Measurements from ENCODE around the gene ERVH48-1.
"Not testable (repeated sequence)": the region's sequence is repeated elsewhere in the genome, so short reads cannot be mapped to it uniquely, and the experiment has no call there.

Gene ERVH48-1

DNA sequence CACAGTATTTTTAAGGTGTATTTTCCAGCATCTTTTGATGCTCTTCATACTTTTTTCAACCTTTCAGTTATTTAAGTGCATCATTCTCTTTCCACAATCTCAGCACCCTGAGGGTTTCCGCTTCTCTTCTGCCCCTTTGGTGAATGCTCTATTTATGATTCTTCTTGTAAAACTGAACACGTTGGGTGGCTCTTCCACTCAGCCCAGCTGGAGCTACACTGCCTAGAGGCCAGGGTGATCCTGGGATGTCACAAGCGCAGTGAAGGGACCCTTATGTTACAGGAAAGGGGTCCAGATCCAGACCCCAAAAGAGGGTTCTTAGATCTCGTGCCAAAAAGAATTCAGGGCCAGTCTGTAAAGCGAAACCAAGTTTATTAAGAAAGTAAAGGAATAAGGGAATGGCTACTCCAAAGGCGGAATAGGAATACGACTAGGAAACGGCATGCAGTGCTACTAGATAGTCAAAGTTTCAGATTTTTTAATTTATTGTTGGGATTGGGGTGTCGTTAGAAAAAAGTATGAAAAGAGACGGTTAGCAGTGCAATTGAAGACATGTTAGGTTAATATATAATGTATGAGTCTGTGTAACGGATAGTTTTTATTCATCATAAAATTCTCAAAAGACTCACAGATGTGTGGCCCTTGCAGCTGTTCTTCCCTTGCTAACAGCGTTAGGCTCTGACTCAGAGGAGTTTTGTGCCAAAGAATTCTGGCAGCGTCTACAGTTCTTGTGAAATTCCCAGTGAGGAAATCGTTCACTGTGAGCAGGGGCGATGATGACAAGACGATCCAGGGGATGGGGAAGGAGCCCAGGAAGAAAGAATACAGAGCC, 14.4 kb upstream of the ERVH48-1 start:
- DNase-seq (ENCODE audit: low read depth in 3 of 3), result no peak

DNA sequence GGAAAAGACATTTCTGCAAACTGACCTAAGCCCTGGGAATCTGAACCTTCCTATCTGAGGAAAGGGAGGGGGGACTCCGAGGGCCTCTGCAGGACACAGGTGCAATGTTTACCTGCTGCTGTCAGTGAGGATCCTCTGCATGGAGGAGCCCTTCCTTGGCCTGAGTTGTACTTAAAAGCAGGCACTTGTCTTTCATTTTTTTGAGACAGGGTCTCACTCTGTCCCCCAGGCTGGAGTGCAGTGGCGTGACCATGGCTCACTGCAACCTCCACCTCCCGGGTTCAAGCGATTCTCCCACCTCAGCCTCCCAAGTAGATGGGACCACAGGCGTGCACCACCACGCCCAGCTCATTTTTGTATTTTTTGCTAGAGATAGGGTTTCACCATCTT, 13.2 kb upstream of the ERVH48-1 start:
- DNase-seq (ENCODE audit: low read depth in 3 of 3), result not testable (repeated sequence)

- no peak for DNase-seq (ENCODE audit: low read depth in 3 of 3)
Observed at GRCh38 chr21:42937960-42938605, 12.7 kb upstream of the ERVH48-1 start.

GRCh38 chr21:42937034-42937940, 11.9 kb upstream of the ERVH48-1 start:
- DNase-seq (ENCODE audit: low read depth in 3 of 3), result not testable (repeated sequence)

GRCh38 chr21:42936360-42936759, 10.9 kb upstream of the ERVH48-1 start:
- not testable (repeated sequence) for DNase-seq (ENCODE audit: low read depth in 3 of 3)

GRCh38 chr21:42933973-42934372, 8.5 kb upstream of the ERVH48-1 start:
- not testable (repeated sequence) for DNase-seq (ENCODE audit: low read depth in 3 of 3)

- DNase-seq (ENCODE audit: low read depth in 3 of 3), result not testable (repeated sequence)
Observed at GRCh38 chr21:42933137-42933970, 7.9 kb upstream of the ERVH48-1 start.

- DNase-seq (ENCODE audit: low read depth in 3 of 3), result not testable (repeated sequence)
Observed at GRCh38 chr21:42932378-42933136, 7.1 kb upstream of the ERVH48-1 start.

GRCh38 chr21:42931560-42932235, 6.3 kb upstream of the ERVH48-1 start:
- no peak for DNase-seq (ENCODE audit: low read depth in 3 of 3)

DNA sequence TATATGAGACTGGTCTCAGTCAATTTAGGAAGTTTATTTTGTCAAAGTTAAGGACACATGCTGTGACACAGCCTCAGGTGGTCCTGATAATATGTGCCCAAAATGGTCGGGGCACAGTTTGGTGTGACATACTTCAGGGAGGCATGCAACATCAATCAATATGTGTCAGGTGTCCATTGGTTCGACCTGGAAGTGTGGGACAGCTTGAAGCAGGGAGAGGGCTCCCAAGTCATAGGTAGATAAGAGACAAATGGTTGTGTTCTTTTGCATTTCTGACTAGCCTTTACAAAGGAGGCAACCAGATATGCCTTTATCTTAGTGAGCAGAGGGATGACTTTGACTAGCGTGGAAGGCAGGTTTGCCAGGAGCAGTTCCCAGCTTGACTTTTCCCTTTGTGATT, 4.5 kb upstream of the ERVH48-1 start:
- no peak for DNase-seq (ENCODE audit: low read depth in 3 of 3)

DNA sequence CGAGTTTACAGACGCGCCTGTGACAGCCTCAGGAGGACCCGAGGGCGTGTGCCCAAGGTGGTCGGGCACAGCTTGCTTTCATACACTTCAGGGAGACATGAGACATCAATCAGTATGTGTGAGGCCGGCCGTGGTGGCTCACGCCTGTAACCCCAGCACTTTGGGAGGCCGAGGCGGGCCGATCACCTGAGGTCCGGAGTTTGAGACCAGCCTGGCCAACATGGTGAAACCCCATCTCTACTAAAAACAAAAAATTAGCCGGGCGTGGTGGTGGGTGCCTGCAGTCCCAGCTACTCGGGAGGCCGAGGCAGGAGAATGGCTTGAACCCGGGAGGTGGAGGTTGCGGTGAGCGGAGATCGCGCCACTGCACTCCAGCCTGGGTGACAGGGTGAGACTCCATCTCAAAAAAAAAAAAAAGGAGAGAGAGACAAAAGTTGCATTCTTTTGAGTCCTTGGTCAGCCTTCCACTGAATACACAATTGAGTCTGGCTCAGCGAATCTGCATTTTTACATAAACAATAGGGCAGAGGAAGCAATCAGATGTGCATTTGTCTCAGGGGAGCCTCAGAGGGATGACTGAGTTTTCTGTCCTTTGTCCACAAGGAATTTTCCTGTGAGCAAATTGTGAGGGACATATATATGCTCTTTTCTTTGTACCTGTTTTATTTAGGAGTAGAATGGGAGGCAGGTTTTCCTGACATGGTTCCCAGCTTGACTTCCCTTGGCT, 2.2 kb upstream of the ERVH48-1 start:
- DNase-seq (ENCODE audit: low read depth in 3 of 3), result not testable (repeated sequence)

GRCh38 chr21:42924433-42924751, 1.0 kb downstream of the ERVH48-1 start:
- DNase-seq (ENCODE audit: low read depth in 3 of 3), result no peak

- DNase-seq (ENCODE audit: low read depth in 3 of 3), result peak; percentile 46 to 68 (median 68)
Observed at GRCh38 chr21:42923553-42924432, 1.6 kb downstream of the ERVH48-1 start.

DNA sequence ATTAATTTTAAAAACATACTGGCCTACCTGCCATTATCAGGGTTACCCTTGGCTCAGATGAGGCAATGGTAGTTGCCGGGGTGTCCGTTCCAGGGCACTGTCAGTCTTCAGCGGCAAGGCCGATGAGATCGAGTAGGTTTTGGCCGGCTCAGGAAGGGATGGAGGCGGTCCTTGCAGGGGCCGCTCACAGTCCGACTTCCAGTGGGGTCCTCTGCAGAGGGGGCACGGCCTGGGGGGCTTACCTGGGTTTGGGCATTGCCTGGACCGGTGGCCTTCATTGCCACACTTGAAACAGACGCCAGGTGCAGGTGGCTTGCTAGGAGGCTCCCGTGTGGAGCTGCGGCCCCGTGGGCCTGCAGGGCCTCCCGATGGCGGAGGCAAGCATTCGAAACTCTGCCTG, 2.5 kb downstream of the ERVH48-1 start:
- DNase-seq (ENCODE audit: low read depth in 3 of 3), result no peak

GRCh38 chr21:42921927-42922326, 3.5 kb downstream of the ERVH48-1 start:
- DNase-seq (ENCODE audit: low read depth in 3 of 3), result no peak

DNA sequence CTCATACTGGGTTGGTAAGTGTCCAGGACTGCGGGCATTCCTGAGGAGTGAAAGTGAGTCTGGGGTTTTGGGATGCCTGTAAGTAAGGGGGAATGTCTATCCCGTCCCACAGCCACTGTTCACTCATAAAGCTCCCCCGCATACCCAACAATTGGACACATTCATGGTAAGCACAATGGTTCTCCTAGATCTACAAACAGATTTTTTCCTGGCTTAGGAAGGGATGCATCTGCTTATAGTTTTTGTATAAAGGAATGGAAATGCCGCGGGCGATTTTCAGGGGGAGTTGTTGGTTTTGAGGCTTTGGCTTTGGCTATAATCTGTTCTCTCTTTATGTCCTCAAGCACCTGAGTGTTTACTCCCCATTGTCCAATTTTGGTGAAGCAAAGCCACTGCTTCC, 7.1 kb downstream of the ERVH48-1 start:
- DNase-seq (ENCODE audit: low read depth in 3 of 3), result no peak

DNA sequence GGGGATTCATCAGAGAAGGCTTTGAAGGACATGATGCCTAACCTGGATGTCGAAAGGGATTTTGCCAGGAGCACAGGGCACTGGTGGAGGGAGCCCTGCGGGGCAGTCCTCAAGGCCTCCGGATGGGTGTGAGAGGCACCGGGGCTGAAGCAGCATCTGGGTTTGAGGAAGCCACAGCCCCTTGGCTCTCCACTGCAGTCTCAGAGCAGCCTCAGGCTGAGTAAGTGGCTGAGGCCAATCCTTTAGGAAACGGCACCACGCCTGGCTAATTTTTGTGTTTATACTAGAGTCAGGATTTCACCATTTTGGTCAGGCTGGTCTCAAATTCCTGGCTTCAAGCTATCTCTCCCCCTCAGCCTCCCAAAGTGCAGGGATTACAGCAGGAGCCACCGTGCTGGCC, 12.0 kb downstream of the ERVH48-1 start:
- no peak for DNase-seq (ENCODE audit: low read depth in 3 of 3)

GRCh38 chr21:42911920-42912319, 13.5 kb downstream of the ERVH48-1 start:
- DNase-seq (ENCODE audit: low read depth in 3 of 3), result not testable (repeated sequence)
